NB4 (cell line): ENCODE results near the gene CTIF.

Experiments used
- TF ChIP-seq, protein P1 (sequence below): IDR thresholded peaks from one replicate; pipeline ENCODE4 v1.5.1; 2012; ENCODE audit warnings: low read depth, low read length
- TF ChIP-seq, protein P2 (sequence below): IDR thresholded peaks from 2 replicates; pipeline ENCODE4 v1.6.1; 2011; ENCODE audit warnings: low read depth, low read length

DNA sequence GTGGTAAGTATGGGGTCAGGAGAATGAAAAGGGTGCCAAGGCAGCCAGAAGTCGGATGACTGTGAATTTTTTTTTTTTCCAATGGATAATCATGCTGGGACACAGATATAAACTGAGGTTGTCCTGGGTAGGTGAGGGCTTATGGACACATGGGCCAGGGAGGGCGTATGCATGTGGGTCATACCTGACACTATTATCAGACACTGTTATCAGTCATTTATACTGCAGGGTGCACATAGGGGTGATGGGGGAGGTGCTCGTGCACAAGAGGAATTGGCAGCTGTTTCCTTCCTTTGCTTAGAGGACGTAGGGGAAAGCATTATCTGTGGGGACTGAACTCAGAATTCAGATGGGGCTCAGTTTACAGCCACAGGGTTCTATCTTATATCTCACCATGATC, 10.1 kb downstream of the CTIF start:
- TF ChIP-seq, protein P1, sequence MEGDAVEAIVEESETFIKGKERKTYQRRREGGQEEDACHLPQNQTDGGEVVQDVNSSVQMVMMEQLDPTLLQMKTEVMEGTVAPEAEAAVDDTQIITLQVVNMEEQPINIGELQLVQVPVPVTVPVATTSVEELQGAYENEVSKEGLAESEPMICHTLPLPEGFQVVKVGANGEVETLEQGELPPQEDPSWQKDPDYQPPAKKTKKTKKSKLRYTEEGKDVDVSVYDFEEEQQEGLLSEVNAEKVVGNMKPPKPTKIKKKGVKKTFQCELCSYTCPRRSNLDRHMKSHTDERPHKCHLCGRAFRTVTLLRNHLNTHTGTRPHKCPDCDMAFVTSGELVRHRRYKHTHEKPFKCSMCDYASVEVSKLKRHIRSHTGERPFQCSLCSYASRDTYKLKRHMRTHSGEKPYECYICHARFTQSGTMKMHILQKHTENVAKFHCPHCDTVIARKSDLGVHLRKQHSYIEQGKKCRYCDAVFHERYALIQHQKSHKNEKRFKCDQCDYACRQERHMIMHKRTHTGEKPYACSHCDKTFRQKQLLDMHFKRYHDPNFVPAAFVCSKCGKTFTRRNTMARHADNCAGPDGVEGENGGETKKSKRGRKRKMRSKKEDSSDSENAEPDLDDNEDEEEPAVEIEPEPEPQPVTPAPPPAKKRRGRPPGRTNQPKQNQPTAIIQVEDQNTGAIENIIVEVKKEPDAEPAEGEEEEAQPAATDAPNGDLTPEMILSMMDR, result no peak
- TF ChIP-seq, protein P2, sequence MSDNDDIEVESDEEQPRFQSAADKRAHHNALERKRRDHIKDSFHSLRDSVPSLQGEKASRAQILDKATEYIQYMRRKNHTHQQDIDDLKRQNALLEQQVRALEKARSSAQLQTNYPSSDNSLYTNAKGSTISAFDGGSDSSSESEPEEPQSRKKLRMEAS, result no peak
